ENCODE measurements around the gene CACNG3.
"Not testable (repeated sequence)": the region's sequence is repeated elsewhere in the genome, so short reads cannot be mapped to it uniquely, and the experiment has no call there.

CACNG3 gene

DNA sequence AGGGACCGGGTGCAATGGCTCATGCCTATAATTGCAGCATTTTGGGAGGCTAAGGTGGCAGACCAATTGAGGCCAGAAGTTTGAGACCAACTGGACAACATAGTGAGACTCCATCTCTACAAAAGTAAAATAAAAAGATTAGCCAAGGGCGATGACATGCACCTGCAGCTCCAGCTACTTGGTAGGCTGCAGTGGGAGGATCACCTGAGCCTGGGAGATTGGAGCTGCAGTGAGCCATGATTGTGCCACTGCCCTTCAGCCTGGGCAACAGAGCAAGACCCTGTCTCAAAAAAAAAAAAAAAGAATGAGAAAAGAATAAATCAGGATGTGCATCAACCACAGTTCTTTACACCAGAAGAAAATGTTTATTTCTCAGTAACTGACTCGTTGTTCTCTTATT lies 76.0 kb downstream of the CACNG3 start:
- no peak for DNase-seq (ENCODE audit: low read depth in 2 of 3, low spot score in 1 of 3)

DNA sequence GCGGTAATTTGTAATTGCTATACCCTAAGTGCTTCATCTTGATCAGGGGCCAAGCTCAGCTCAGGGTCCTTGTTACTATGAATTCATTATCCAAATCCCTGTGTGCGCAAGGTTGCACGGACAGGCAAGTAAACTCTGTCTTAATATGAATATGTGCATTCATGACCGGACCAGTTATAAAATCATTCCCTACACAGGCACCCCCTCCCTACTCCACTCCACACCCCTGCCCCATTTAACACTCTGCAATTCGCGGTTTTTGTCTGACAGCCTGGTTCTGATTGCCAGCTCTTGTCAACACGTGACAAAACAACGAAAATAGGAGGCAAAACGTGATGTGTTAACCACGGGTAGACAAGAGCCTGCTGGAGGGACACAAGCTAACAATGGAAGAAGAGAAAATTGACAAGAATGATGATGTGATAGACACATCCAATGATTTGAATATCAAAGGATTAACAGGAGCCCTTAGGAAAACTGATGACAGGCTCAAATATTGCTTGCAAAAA lies 76.5 kb downstream of the CACNG3 start:
- no peak for DNase-seq (ENCODE audit: low read depth in 2 of 3, low spot score in 1 of 3)

DNA sequence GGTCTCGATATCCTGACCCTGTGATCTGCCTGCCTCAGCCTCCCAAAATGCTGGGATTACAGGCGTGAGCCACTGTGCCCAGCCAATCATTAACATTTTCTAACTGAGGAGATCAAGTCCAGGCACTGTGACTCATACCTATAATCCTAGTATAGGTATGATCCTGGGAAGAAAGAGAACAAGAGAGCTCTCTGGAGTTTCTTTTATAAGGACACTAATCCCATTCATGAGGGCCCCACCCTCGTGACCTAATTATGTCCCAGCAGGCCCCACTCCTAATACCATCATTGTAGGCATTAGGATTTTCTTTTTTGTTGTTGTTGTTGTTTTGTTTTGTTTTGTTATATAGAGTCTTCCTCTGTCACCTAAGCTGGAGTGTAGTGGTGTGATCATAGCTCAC lies 80.4 kb downstream of the CACNG3 start:
- DNase-seq (ENCODE audit: low read depth in 2 of 3, low spot score in 1 of 3) = no peak

DNA sequence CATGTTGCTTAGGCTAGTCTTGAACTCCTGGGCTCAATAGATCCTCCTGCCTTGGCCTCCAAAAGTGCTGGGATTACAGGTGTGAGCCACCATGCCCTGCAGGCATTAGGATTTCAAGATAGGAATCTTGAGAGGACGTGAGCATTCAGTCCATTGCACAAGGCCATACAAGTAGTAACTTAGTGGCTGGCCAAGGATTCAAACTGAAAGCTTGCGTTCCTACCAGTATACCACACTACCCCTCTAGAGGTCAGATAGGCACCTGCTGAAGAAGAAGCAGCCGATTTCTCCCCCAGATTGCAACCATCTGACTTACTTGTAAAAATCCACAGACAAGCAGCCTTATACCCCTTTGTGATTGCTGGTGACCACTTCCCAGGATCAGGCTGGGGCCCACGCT lies 80.9 kb downstream of the CACNG3 start:
- DNase-seq (ENCODE audit: low read depth in 2 of 3, low spot score in 1 of 3) = no peak

DNA sequence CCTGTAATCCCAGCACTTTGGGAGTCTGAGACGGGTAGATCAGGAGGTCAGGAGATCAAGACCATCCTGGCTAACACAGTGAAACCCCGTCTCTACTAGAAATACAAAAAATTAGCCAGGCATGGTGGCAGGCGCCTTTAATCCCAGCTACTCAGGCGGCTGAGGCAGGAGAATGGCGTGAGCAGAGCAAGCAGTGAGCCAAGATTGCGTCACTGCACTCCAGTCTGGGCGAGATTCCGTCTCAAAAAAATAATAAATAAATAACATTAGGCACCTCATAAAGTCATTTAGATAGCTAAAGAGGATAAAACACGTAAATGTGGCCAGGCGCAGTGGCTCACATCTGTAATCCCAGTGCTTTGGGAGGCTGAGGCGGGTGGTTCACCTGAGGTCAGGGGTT lies 87.7 kb downstream of the CACNG3 start:
- DNase-seq (ENCODE audit: low read depth in 2 of 3, low spot score in 1 of 3) = not testable (repeated sequence)

DNA sequence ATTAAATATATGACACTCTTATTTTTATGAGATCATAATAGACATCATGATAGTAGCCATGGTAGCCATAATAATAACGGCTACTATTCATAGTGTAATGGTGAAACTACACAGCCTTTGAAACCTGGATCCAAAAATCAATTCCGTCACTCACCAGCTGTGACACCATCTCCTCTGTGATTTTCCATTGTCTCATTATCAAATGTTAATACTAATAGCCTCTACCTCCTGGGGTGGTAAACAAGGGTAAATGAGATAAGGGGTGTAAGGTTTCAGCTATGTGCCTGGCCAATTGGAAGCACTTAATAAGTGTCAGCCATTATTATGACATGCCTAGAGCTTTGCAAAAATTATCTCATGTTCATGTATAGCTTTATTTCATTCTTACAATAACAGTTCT lies 88.6 kb downstream of the CACNG3 start:
- DNase-seq (ENCODE audit: low read depth in 2 of 3, low spot score in 1 of 3) = no peak

DNA sequence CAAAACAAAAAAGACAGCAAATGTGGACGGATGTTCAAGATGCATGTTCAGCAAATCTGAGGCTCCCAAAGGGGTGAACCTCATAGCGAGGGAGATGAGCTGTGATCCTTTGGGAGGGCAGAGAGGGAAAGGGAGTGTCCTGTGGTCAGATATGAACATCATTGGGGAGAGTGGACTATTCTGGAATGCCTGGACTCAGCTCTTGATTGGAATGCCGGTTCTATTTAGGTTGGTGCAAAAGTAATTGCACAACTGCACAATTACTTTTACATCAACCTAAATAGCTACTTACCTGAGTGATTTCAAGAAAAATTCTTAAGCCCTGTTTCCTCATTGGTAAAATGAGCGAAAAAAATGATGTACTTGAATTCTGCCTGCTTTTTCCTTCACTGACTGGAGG lies 89.6 kb downstream of the CACNG3 start:
- DNase-seq (ENCODE audit: low read depth in 2 of 3, low spot score in 1 of 3) = no peak

DNA sequence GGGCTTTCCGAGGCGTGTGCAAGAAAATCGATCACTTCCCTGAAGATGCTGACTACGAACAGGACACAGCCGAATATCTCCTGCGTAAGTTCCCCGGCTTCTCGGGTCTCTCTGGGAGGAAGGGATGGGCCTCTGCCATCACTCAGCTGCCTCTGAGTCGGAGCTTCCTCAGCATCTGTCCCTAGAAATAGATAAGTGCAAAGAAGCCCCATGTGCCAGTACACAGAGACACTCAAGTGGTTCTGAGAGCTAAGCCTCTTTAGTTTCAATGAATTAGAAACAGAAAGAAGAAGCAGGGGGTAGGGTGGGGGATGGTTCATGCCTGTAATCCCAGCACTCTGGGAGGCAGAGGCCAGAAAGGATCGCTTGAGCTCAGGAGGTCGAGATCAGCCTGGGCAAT lies 90.6 kb downstream of the CACNG3 start:
- DNase-seq (ENCODE audit: low read depth in 2 of 3, low spot score in 1 of 3) = no peak

DNA sequence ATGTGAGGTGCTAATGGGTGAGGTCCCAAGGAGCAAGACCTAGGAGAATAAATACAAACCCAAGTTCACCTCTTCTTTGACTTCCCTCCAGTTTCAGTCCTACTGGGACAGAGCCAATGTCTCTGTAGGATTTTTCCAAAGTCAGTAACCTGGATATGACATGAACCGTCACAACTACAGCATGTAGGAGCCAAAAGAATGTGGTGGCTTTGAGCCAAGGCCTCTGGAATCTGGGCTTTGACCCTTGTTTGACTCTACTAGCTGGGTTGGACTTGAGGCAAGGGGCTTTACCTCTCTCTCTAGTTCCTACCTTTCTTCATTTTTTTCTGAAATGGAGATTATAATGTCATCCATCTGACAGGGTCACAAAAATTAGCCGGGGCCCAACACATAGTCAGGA lies 91.4 kb downstream of the CACNG3 start:
- no peak for DNase-seq (ENCODE audit: low read depth in 2 of 3, low spot score in 1 of 3)

DNA sequence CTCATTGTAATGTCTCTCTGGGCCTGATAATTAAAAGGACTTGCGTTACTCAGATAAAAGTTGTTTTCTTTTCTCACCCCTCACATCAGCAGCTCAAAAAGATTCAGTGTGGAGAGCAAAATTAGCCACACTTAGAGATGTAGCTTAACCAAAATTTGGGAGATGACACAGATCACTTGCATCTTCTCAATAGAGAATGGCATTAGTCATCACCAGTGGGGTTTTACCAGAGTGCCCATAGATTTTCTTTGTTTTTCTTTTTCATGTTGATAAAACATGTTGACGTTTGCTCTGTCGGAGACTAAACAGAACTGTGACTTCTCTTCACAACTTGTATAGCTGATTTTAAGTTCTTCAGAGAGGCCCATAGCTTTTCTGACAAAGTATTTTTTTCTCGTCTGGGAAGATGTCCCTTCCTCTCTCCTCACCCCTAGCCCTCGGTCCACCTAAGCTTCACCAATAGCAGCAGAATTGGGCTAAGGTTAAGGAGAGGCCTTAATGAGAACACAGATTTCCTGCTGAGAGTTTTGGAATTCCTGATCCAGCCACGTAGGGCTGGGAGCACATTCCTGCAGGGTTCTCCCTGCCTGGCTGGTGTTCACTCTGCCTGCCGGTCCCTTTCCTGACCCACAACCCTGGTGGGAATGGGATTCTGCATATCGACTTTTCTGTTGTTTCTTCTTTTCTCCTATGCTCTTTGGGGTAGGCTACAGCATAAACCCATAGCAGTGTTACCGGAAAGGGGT lies 92.6 kb downstream of the CACNG3 start:
- DNase-seq (ENCODE audit: low read depth in 2 of 3, low spot score in 1 of 3) = no peak

DNA sequence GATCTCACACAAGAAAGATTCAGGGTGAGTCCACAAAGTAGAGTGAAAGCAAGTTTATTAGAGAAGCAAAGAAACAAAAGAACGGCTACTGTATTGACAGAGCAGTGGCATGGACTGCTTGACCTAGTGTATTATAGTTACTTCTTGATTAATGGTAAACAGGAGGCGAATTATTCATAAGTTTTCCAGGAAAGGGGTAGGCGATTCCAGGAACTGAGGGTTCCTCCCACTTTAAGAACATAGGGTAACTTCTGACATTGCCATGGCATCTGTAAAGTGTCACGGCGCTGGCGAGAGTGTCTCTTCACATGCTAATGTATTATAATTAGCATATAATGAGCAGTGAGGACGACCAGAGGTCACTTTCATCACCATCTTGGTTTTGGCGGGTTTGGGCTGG lies 93.2 kb downstream of the CACNG3 start:
- no peak for DNase-seq (ENCODE audit: low read depth in 2 of 3, low spot score in 1 of 3)

DNA sequence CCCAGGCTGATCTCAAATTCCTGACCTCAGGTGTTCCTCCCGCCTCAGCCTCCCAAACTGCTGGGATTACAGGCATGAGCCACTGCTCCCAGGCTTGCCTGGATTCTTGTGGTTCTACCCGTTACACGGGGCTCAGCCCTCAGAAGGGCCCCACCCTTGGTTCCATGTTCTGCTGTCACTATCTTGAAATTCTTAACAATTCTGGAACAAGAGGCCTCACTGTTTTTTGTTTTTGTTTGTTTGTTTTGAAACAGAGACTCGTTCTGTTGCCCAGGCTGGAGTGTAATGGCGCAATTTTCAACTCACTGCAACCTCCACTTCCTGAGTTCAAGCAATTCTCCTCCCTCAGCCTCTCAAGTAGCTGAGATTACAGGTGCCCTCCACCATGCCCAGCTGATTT lies 96.6 kb downstream of the CACNG3 start:
- no peak for DNase-seq (ENCODE audit: low read depth in 2 of 3, low spot score in 1 of 3)

DNA sequence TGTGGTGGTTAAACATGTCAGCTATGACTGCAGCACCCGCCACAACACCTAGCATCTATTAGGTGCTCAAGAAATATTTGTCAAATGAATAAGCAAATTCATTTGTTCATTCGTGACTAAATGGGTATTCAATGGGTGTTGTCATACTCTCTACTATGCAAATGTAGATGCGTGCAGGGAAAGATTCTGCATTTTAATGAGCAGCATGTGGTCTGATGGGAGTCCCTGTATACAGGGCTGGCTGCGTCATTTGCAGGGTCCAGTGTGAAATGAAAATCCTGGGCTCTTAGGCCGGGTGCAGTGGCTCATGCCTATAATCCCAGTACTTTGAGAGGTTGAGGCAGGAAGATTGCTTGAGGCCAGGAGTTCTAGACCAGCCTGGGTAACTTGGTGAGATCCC lies 97.5 kb downstream of the CACNG3 start:
- no peak for DNase-seq (ENCODE audit: low read depth in 2 of 3, low spot score in 1 of 3)

DNA sequence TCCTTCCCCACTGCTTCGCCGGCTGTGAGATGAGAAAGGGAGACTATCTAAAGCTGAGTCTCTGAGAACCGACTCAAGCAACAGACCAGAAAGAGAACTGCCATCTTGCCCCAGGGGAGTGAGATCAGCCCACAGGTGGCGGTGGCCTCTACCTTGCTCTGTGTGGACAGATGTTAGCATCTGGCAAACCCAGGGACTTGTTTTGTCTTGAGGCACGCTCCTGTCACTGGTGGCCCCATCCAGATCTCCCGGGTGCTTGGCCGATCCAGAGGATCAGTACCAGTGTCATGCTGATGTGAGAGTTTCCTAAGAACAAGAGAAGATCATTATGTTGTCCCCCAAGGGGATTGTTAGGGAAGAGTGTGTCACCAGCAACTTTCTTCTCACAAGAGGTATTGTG lies 101.4 kb downstream of the CACNG3 start:
- DNase-seq (ENCODE audit: low read depth in 2 of 3, low spot score in 1 of 3) = no peak

DNA sequence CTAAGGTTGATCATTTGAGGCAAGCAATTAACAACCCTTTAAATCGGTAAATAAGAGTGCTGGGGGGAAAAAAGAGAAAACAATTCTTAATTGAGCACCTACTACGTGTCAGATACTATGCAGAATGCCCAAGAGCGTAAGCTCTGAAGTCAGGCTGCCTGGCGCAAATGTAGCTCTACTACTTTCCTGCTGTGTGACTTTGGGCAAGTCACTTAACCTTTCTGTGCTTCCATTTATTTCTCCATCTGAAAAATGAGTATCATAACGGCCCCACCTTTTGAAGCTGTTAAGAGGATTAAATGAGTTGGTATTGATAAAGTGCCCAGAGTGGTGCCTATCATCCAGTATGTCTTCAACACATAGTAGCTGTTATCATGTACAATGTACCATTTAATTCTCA lies 102.0 kb downstream of the CACNG3 start:
- DNase-seq (ENCODE audit: low read depth in 2 of 3, low spot score in 1 of 3) = no peak

DNA sequence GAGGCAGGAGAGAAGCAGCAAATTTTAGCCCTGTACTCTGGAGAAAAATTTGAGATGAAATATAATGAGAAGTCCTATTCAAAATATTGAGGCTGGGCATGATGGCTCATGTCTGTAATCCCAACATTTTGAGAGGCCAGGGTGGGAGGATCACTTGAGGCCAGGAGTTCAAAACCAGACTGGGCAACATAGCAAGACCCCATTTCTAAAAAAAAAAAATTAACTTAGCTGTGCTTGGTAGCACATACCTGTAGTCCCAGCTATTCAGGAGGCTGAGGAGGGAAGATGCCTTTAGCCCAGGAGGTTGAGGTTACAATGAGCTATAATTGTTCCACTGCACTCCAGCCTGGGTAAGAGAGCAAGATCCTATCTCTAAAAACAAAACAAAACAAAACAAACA lies 103.4 kb downstream of the CACNG3 start:
- DNase-seq (ENCODE audit: low read depth in 2 of 3, low spot score in 1 of 3) = no peak

DNA sequence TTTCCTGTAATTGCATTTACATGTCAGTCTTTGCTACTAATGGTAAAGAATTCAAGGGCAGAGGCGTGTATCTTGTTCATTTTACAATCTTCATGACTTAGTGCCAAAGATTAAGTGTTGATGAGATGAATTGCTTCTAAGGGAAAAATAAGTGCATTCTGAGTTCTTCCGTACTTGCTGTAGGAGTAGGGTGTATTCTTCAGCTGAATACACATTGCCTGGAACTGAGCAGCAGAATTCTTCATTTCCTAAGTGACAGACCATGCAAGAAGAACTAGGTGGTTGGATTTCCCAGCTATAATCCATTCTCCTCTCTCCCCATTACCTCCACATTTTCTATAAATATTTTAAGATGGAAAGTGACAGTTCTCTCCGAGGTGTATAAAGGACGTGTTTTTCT lies 104.8 kb downstream of the CACNG3 start:
- DNase-seq (ENCODE audit: low read depth in 2 of 3, low spot score in 1 of 3) = no peak

DNA sequence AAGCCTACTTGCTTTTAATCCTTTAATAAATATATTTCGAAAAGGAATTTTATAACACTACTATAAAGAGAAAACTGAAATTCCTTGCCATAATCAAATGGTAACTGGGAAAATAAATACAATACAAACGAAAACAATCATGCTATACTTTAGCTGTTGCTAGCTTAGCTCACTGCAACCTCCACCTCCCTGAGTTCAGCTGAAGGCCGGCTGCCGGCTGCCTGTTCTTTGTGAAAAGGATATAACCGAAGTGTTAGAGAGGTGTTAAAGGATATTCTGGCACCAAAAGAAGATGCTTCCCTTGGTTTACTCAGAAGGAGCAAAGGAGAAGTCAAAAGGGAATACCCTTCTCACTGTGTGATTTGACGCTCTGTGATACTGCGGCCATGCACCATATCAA lies 108.5 kb downstream of the CACNG3 start:
- DNase-seq (ENCODE audit: low read depth in 2 of 3, low spot score in 1 of 3) = no peak

DNA sequence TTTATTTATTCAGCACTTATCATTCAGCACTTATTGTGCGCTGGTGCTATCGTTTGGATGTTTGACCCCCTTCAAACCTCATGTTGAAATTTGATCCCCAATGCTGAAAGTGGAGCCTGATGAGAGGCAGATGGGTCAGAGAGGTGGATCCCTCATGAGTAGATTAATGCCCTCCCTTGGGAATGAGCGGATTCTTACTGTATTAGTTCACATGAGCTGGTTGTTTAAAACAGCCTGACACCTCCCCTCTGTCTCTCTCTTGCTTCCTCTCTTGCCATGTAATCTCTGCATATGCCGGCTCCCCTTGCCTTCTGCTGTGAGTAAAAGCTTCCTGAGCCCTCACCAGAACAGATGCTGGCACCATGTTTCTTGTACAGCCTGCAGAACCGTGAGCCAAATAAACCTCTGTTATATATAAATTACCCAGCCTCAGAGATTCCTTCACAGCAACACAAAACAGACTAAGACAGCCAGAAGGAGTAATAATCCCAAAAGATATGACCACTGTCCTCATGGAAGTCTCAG lies 111.1 kb downstream of the CACNG3 start:
- no peak for DNase-seq (ENCODE audit: low read depth in 2 of 3, low spot score in 1 of 3)

DNA sequence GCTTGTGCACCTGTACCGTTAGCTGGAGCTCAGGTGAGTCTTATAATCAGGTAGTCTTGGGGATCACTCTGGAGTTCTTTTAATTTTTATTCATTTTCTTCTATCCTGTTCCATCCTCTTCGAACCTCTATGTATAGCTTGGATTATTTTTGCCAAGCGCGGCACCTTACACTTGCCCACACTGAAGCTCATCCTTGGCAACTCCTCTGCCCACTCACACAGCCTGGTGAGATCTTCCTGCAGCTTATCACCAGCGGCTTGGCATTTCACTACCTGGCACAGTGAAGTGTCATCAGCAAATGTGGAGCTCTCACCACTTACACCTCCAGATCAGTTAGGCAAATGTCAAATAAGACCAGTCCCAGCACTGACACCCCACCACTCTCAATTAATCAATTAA lies 116.7 kb downstream of the CACNG3 start:
- DNase-seq (ENCODE audit: low read depth in 2 of 3, low spot score in 1 of 3) = no peak

DNA sequence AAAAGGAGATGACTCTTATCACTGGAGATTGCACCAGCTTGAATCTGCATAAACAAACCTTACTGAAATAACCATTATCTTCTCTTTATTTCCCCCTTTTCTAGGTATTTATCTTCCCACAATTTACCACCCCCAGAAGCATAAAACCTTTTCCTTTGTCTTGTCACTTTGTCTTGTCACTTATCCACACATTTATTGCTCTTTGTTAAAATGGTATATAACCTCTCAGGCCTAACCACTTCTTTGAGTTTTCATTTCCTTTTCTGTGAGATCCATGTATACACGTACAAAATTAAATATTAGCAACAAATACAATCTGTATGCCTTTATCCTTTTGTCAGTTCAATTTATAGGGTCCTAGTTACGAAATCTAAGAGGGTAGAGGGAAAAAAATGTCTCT lies 122.9 kb downstream of the CACNG3 start:
- DNase-seq (ENCODE audit: low read depth in 2 of 3, low spot score in 1 of 3) = no peak

DNA sequence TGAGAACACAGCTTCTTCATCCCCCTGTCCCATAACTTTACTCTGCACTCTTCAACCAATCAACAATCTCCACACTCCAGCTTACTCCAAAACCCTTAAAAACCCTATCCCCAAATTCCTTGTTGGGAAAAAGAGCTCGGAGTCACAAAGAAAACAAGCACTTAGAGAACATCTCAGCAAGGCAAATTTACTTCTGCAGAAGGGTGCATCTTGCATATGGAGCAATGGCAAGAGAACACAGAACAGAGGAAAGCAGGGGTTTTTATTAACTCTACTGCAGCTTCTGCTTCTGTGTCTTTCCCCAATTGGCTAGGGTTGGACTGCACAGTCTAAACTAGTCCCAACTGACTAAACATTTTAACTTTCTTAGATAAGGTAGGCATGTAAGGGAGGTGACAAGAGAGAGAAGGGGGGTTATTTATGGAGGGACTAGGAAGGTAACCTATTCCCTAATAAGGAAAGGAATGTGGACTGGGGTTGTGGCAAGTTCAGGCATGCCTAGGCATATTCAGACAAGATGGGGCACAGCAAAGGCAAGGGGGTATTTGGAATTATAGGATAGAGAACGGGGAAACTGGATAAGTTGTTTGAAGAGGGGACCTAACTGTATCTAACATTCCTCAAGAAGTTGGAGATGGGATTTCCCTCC lies 125.5 kb downstream of the CACNG3 start:
- DNase-seq (ENCODE audit: low read depth in 2 of 3, low spot score in 1 of 3) = no peak
